Body of pancreas (tissue), 4 donors: ENCODE results near the gene SNX1. TPM values are rescaled to one million over a fixed set of nuclear protein-coding genes. Genes with fewer than 3 reads are reported as not detected.
"Not testable (repeated sequence)": the region's sequence is repeated elsewhere in the genome, so short reads cannot be mapped to it uniquely, and the experiment has no call there.

Source experiments
- ATAC-seq: fragments of 150-250 bp; one replicate; pipeline ENCODE4 v1.9.1; 2016
- DNase-seq, 4 donors: peaks; one replicate each; pipeline ENCODE4 v3.0.0-alpha.2; 2019
- H3K27ac ChIP-seq, 4 donors: fragments of 200-600 bp; sonication (generic); 1 replicate in 3 of 4; 2 replicates in 1 of 4; pipeline versions ENCODE4 v1.5.1 to v1.6.1; 2016 to 2019; ENCODE audit warnings: mild to moderate bottlenecking in 1 of 4, mixed read lengths in 1 of 4, moderate library complexity in 1 of 4
- H3K27me3 ChIP-seq, 2 donors: fragments of 200-600 bp; sonication (generic); one replicate each; pipeline ENCODE4 v1.6.0; 2016; ENCODE audit warnings: mild to moderate bottlenecking in 1 of 2
- H3K36me3 ChIP-seq, 2 donors: fragments of 200-600 bp; sonication (generic); replicated peaks in 1 of 2; 2 replicates each; pipeline ENCODE4 v1.5.1; 2016; ENCODE audit warnings: low read depth in 2 of 2; ENCODE audit not compliant: insufficient read depth in 1 of 2
- H3K4me1 ChIP-seq: fragments of 200-600 bp; sonication (generic); one replicate; pipeline ENCODE4 v1.6.0; 2016
- H3K4me3 ChIP-seq, 2 donors: fragments of 200-600 bp; sonication (generic); 1 replicate in 1 of 2; 2 replicates in 1 of 2; pipeline ENCODE4 v1.5.1; 2016 to 2019
- H3K9me3 ChIP-seq, 3 donors: fragments of 200-600 bp; sonication (generic); 1 replicate in 2 of 3; 2 replicates in 1 of 3; pipeline ENCODE4 v1.5.1; 2016
- CTCF ChIP-seq, 7 experiments: fragments of 450-650 bp in 4 of 7; fragments of 200-600 bp in 3 of 7; sonication (generic) in 3 of 7; IDR thresholded peaks; one replicate each; pipeline ENCODE4 v1.5.1; 2016 to 2019; ENCODE audit warnings: antibody characterized with exemption in 7 of 7
- POLR2A ChIP-seq, 3 donors: fragments of 450-650 bp; IDR thresholded peaks; one replicate each; pipeline ENCODE4 v1.6.1; 2016; ENCODE audit warnings: antibody characterized with exemption in 3 of 3, mild to moderate bottlenecking in 2 of 3
- WGBS, 2 donors: methylation state at CpG; one replicate each; pipeline ENCODE4 v1.1.5; 2017; 5-methylcytosine and 5-hydroxymethylcytosine counted together
- intact Hi-C: fragments of 100-400 bp; cut with DNase I; formaldehyde crosslinking; loops from one replicate; pipeline ENCODE4 v1.15.1; 2023
- total RNA-seq, 2 donors: library from RNA; depleted of rRNA; stranded (reverse); fragments of >200 nt; gene quantifications; one replicate each; pipeline ENCODE4 v1.1.0, GENCODE V29; 2016

Gene SNX1
- total RNA-seq, 2 donors from 2014 or later = 26.7 to 27.4 TPM

GRCh38 chr15:64105113-64105704 lies 9.4 kb downstream of the SNX1 start:
- Histone ChIP-seq H3K36me3 (no peaks in the 10 kb centered on the region), H3K4me1 (peaks cover 40% of the 10 kb centered on the region), H3K27me3 (no peaks in the 10 kb centered on the region), H3K27ac (peak overlapping the region in 3 of 4 donors; percentile 4 to 63 (median 48)), H3K4me3 (no peak overlapping the region), H3K9me3 (no peaks in the 10 kb centered on the region)
- 55 to 70% methylated on average over 9 of the region's 9 CpGs for WGBS, 2 donors
- ATAC-seq = peak; percentile 64
- intact Hi-C loops = no loop called here
- TF ChIP-seq CTCF (IDR thresholded peaks at IDR 0.05) (no peak), POLR2A (IDR thresholded peaks at IDR 0.05) (no peak)
- DNase-seq = peak in 2 of 4 donors; percentile 23 to 46

GRCh38 chr15:64107337-64107736 lies 11.6 kb downstream of the SNX1 start:
- ATAC-seq (no peak), DNase-seq (no peak)
- H3K4me1 ChIP-seq = peaks cover 48% of the 10 kb centered on the region
- no peaks in the 10 kb centered on the region for H3K27me3 ChIP-seq
- no peaks in the 10 kb centered on the region for H3K36me3 ChIP-seq
- no peak overlapping the region for H3K27ac ChIP-seq
- intact Hi-C loops = no loop called here
- TF ChIP-seq CTCF (IDR thresholded peaks at IDR 0.05) (no peak), POLR2A (IDR thresholded peaks at IDR 0.05) (no peak)
- WGBS, 2 donors = 85 to 95% methylated on average over 1 of the region's 1 CpG
- H3K4me3 ChIP-seq = no peak overlapping the region
- H3K9me3 ChIP-seq = no peaks in the 10 kb centered on the region

GRCh38 chr15:64110108-64110701 lies 14.4 kb downstream of the SNX1 start:
- H3K27me3 ChIP-seq, H3K4me3 ChIP-seq, DNase-seq, H3K36me3 ChIP-seq, ATAC-seq, intact Hi-C loops, H3K27ac ChIP-seq, H3K9me3 ChIP-seq: not testable (repeated sequence)
- peaks cover 42% of the 10 kb centered on the region for H3K4me1 ChIP-seq
- WGBS, 2 donors = 92 to 95% methylated on average over 4 of the region's 4 CpGs

GRCh38 chr15:64110950-64111678 lies 15.3 kb downstream of the SNX1 start:
- H3K36me3 ChIP-seq = peaks cover 0 to 11% of the 10 kb centered on the region in 2 donors
- H3K27me3 ChIP-seq = no peaks in the 10 kb centered on the region
- no peak overlapping the region for H3K4me3 ChIP-seq
- H3K27ac ChIP-seq = no peak overlapping the region
- no peaks in the 10 kb centered on the region for H3K9me3 ChIP-seq
- TF ChIP-seq CTCF (IDR thresholded peaks at IDR 0.05) (peak in 1 of 7 experiments; percentile 2), POLR2A (IDR thresholded peaks at IDR 0.05) (no peak)
- 65 to 68% methylated on average over 3 of the region's 3 CpGs for WGBS, 2 donors
- peaks cover 37% of the 10 kb centered on the region for H3K4me1 ChIP-seq
- ATAC-seq = no peak
- intact Hi-C loops = no loop called here
- DNase-seq = no peak

- Histone ChIP-seq H3K4me1 (peaks cover 37% of the 10 kb centered on the region), H3K9me3 (no peaks in the 10 kb centered on the region), H3K27me3 (no peaks in the 10 kb centered on the region), H3K36me3 (peaks cover 0 to 15% of the 10 kb centered on the region in 2 donors), H3K27ac (peak overlapping the region in 1 of 4 donors; percentile 35), H3K4me3 (no peak overlapping the region)
- TF ChIP-seq CTCF (IDR thresholded peaks at IDR 0.05) = no peak
- TF ChIP-seq POLR2A (IDR thresholded peaks at IDR 0.05) = no peak
- 39 to 57% methylated on average over 3 of the region's 3 CpGs for WGBS, 2 donors
- intact Hi-C loops = no loop called here
- no peak for DNase-seq
- no peak for ATAC-seq
Measured at GRCh38 chr15:64111679-64112050, 15.9 kb downstream of the SNX1 start.
